ENCODE data around the gene REN.

The REN gene

GRCh38 chr1:204143276-204144041, 22.7 kb downstream of the REN start:
- no peak for DNase-seq (ENCODE audit: low read depth)
- TF ChIP-seq, protein P1, sequence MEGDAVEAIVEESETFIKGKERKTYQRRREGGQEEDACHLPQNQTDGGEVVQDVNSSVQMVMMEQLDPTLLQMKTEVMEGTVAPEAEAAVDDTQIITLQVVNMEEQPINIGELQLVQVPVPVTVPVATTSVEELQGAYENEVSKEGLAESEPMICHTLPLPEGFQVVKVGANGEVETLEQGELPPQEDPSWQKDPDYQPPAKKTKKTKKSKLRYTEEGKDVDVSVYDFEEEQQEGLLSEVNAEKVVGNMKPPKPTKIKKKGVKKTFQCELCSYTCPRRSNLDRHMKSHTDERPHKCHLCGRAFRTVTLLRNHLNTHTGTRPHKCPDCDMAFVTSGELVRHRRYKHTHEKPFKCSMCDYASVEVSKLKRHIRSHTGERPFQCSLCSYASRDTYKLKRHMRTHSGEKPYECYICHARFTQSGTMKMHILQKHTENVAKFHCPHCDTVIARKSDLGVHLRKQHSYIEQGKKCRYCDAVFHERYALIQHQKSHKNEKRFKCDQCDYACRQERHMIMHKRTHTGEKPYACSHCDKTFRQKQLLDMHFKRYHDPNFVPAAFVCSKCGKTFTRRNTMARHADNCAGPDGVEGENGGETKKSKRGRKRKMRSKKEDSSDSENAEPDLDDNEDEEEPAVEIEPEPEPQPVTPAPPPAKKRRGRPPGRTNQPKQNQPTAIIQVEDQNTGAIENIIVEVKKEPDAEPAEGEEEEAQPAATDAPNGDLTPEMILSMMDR (conservative IDR thresholded peaks at IDR 0.05; ENCODE audit: low read depth, low read length), result no peak
- no peak overlapping the region for H3K4me3 ChIP-seq (ENCODE audit: low read length)

GRCh38 chr1:204142032-204142974, 23.8 kb downstream of the REN start:
- TF ChIP-seq, protein P1 (conservative IDR thresholded peaks at IDR 0.05; ENCODE audit: low read depth, low read length), result no peak
- no peak for DNase-seq (ENCODE audit: low read depth)
- no peak overlapping the region for H3K4me3 ChIP-seq (ENCODE audit: low read length)

- no peak for DNase-seq (ENCODE audit: low read depth)
- TF ChIP-seq, protein P1 (conservative IDR thresholded peaks at IDR 0.05; ENCODE audit: low read depth, low read length), result no peak
- H3K4me3 ChIP-seq (ENCODE audit: low read length), result no peak overlapping the region
These were observed 25.0 kb downstream of the REN start for GRCh38 chr1:204141131-204141530.

- no peak for DNase-seq (ENCODE audit: low read depth)
- no peak overlapping the region for H3K4me3 ChIP-seq (ENCODE audit: low read length)
- TF ChIP-seq, protein P1 (conservative IDR thresholded peaks at IDR 0.05; ENCODE audit: low read depth, low read length), result no peak
These were observed 26.2 kb downstream of the REN start for GRCh38 chr1:204139952-204140351.

DNA sequence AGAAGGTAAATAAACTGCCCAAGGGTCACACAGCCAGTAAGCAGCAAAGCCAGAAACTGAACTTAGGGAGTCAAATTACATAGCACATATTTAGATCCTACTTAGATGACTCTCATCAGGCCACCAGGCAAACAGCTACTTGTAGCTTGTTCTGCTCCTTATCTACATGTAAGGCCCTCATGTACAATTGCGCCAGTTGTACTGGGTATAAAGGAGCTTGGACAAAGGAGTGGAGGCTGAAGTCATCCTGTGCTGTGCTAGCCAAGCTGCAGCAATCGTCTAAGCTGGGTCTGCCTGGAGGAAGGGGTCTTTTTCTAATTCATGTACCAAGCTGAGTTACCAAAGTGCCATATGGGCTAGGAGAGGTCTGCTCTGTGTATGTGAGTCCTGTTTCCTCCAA, 27.0 kb downstream of the REN start:
- DNase-seq (ENCODE audit: low read depth), result no peak
- TF ChIP-seq, protein P1 (conservative IDR thresholded peaks at IDR 0.05; ENCODE audit: low read depth, low read length), result no peak
- no peak overlapping the region for H3K4me3 ChIP-seq (ENCODE audit: low read length)

GRCh38 chr1:204136814-204137213, 29.3 kb downstream of the REN start:
- no peak overlapping the region for H3K4me3 ChIP-seq (ENCODE audit: low read length)
- no peak for DNase-seq (ENCODE audit: low read depth)
- TF ChIP-seq, protein P1 (conservative IDR thresholded peaks at IDR 0.05; ENCODE audit: low read depth, low read length), result no peak

Data from retinal pigment epithelial cell (primary cell).